C4-2B (cell line): ENCODE measurements around the gene CD44.

ENCODE experiments used
- H3K27ac ChIP-seq: fragments of 450-650 bp; 2 replicates; pipeline ENCODE4 v1.5.1; 2017
- ZFX ChIP-seq: fragments of 450-650 bp; IDR thresholded peaks from 2 replicates; pipeline ENCODE4 v1.6.1; 2017
- TF ChIP-seq, protein P1 (sequence below): fragments of 450-650 bp; conservative IDR thresholded peaks from 2 replicates; pipeline ENCODE4 v1.5.1; 2017; ENCODE audit warnings: mild to moderate bottlenecking

CD44 gene

DNA sequence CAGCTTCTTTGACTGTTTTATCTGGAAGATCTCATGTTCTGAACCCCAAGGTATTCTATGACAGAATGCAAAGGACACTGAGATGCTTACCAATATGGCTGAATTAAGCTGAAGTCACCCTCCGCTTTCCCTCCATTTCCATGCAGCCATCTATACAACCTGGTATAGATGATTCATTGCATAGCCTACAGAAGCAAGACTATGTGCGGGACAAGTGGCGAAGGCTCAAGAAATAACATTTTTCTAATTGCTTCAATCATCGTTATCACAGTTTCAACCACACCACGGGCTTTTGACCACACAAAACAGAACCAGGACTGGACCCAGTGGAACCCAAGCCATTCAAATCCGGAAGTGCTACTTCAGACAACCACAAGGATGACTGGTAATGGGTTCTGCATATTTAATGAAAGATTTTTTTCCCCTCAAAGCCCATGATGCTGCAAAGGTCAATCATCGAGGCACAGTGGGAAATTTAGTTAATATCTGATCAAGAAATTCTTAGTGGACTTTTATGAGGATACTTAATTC lies 61.9 kb downstream of the CD44 start:
- no peak for TF ChIP-seq ZFX
- TF ChIP-seq, protein P1, sequence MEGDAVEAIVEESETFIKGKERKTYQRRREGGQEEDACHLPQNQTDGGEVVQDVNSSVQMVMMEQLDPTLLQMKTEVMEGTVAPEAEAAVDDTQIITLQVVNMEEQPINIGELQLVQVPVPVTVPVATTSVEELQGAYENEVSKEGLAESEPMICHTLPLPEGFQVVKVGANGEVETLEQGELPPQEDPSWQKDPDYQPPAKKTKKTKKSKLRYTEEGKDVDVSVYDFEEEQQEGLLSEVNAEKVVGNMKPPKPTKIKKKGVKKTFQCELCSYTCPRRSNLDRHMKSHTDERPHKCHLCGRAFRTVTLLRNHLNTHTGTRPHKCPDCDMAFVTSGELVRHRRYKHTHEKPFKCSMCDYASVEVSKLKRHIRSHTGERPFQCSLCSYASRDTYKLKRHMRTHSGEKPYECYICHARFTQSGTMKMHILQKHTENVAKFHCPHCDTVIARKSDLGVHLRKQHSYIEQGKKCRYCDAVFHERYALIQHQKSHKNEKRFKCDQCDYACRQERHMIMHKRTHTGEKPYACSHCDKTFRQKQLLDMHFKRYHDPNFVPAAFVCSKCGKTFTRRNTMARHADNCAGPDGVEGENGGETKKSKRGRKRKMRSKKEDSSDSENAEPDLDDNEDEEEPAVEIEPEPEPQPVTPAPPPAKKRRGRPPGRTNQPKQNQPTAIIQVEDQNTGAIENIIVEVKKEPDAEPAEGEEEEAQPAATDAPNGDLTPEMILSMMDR: no peak
- H3K27ac ChIP-seq: no peak overlapping the region

DNA sequence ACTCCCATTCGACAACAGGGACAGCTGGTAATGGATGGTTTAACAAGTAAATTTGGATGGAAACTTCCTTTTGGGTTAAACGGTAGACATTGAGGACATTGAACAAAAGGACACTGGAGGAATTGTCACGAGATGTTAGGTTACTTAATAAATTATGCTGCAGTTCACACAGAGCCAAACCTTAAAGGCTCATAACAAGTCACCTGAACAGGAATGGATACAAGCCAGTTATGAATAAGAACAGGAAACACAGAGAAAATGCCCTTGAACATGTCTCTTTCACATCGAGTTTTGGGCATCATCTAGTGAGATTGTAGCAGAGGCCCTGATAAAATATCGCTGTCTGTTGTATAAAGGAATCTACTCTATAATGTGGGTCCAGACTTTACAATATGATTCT lies 65.6 kb downstream of the CD44 start:
- no peak overlapping the region for H3K27ac ChIP-seq
- TF ChIP-seq, protein P1: no peak
- TF ChIP-seq ZFX: no peak

DNA sequence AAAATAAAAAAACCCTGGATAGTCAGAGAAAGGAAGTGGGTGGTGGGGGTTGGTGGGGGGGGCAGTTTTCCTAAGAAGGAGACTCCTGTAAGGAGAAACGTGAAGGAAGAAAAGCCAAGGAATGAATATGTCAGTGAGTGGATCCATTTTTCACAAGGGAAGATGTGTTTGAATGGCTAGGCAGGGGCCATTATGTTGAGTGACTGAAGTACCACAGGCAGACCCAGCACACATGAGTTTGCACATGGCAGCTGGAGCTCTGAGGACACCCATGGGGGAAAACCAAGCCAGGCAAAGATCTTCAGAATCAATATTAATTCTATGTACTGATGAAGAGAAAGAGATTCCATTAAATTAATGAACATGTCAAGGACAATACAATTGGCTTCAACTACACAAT lies 67.6 kb downstream of the CD44 start:
- TF ChIP-seq, protein P1: no peak
- no peak for TF ChIP-seq ZFX
- no peak overlapping the region for H3K27ac ChIP-seq

DNA sequence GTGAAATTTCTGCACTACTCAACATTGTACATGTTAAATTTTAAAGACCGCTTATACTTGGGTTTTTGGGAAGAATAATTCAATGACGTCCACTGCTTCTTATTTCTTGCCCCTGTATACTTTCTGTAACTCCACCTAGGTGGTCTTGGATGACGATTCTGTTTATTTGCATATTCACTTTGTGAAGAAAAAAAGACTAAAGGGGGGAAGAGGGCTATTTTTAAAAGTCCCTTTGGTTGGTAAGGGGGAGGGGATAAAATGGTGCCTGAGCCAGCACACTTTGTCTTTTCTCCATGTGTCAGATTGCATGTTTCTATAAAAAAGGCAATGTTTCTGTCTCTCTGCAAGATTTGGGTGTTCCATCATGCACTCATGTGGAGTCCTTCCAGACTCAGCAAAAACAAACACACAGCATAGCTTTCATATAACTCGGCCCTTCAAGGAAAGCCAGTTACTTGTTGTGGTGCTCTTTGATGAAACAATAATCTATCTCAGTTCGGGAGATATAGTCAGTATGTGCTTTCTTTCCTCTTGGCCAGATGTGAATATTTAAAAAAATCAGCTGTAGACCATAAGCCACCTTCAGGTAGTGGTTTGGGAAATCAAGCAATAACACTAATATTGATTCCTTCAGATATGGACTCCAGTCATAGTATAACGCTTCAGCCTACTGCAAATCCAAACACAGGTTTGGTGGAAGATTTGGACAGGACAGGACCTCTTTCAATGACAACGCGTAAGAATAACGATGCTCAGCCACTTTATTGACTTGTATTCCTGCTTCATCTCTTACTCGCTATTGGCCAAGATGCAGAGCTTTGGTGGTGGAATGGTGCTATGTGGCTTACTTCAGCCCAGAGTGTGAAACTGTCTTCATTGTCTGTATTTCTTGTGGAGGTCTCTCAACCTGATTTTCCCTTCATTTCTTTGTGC lies 68.8 kb downstream of the CD44 start:
- TF ChIP-seq, protein P1: no peak
- no peak for TF ChIP-seq ZFX
- no peak overlapping the region for H3K27ac ChIP-seq

DNA sequence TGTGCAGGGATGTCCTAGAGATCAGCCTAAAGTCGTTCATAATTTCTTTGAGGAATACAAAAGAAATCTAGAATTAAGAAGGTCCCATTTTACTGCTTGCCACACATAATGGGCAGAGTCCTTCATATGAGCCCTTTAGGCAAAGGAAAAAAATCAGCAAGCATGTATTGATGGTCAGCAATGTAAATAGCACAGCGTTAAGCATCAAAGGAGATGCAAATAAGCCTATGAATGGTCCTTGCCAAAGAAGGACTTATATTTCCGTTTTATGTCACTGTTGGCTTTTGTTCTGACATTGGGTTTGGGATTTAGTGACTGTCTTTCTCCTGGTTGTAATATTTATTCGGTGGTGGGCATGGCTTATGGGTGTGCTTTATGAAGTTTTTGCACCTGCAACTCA lies 69.8 kb downstream of the CD44 start:
- no peak overlapping the region for H3K27ac ChIP-seq
- no peak for TF ChIP-seq ZFX
- TF ChIP-seq, protein P1: no peak

DNA sequence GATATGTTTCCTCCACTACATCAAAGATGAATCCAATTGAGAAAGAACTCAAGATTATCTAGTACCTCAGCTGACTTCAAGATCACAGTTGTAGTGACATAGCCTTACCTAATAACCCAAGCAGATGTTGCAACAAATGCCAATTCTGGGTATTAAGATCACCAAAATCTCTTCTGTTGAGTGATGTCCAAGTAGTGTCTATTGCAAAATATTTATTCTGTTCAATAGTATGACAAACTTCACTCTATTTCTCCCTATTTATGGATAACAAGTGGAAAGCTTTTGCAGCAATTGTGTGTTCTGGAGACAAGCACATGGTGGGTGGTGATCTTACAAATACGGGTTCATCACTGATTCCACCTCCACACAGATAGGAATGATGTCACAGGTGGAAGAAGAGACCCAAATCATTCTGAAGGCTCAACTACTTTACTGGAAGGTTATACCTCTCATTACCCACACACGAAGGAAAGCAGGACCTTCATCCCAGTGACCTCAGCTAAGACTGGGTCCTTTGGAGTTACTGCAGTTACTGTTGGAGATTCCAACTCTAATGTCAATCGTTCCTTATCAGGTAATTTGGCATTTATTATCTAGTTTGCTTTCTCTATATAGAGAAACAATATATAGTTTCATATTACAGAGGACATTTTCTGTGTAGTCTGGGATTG lies 72.0 kb downstream of the CD44 start:
- no peak overlapping the region for H3K27ac ChIP-seq
- TF ChIP-seq, protein P1: no peak
- TF ChIP-seq ZFX: no peak

DNA sequence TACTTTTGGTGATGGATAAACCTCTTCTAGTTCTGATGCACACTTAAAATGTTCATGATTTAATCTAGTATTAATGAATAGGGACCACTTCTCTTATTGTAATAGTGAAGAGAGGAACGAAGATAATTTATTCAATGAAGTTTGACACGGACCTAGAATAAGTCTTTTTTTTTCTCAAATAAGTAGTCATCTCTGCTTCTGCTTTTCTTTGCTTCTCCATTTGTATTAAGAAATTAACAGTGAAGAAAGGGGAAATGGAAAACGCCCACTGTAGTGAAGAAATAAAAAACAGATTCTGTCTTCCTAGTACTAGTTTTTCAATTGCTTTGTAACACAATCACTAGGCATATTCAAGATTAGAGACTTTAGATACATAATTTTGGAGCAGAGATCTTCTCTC lies 73.0 kb downstream of the CD44 start:
- no peak overlapping the region for H3K27ac ChIP-seq
- TF ChIP-seq, protein P1: no peak
- no peak for TF ChIP-seq ZFX
